Sigmoid colon (tissue), 7 donors: ENCODE measurements around the gene MEGF6. TPM values are rescaled to one million over a fixed set of nuclear protein-coding genes. Genes with fewer than 3 reads are reported as not detected.
A peak's percentile ranks its signal among the peaks of the same experiment; 100 is the strongest.

Experiments
- DNase-seq: peaks from one replicate; pipeline ENCODE4 v3.0.0-alpha.2; 2019
- H3K27ac ChIP-seq, 4 donors: fragments of 200-600 bp; sonication (generic); one replicate each; pipeline ENCODE4 v1.5.1; 2016 to 2019; ENCODE audit warnings: mild to moderate bottlenecking in 1 of 4
- H3K27me3 ChIP-seq, 3 donors: fragments of 200-600 bp; sonication (generic); one replicate each; pipeline ENCODE4 v1.5.1; 2019; ENCODE audit warnings: mild to moderate bottlenecking in 1 of 3
- H3K36me3 ChIP-seq, 4 donors: fragments of 200-600 bp; sonication (generic); one replicate each; pipeline ENCODE4 v1.5.1; 2016 to 2019
- H3K4me1 ChIP-seq, 4 donors: fragments of 200-600 bp; sonication (generic); one replicate each; pipeline ENCODE4 v1.5.1; 2017 to 2019
- H3K4me3 ChIP-seq, 4 donors: fragments of 200-600 bp; sonication (generic); one replicate each; pipeline ENCODE4 v1.5.1; 2017 to 2019; ENCODE audit warnings: mild to moderate bottlenecking in 2 of 4, moderate library complexity in 1 of 4
- H3K9me3 ChIP-seq, 4 donors: fragments of 200-600 bp in 3 of 4; sonication (generic) in 3 of 4; one replicate each; pipeline versions ENCODE4 v1.5.1 to v1.6.1; 2013 to 2019
- CTCF ChIP-seq, 4 experiments: fragments of 450-650 bp in 3 of 4; fragments of 200-600 bp in 1 of 4; IDR thresholded peaks; one replicate each; pipeline ENCODE4 v1.5.1; 2016 to 2019; ENCODE audit warnings: antibody characterized with exemption in 4 of 4, mild to moderate bottlenecking in 3 of 4, moderate library complexity in 2 of 4
- EP300 ChIP-seq, 4 donors: sonication (generic); formaldehyde crosslinking; IDR thresholded peaks; one replicate each; pipeline ENCODE4 v1.6.1; 2017; ENCODE audit warnings: antibody characterized with exemption in 4 of 4
- POLR2A ChIP-seq, 2 donors: fragments of 450-650 bp; IDR thresholded peaks; one replicate each; pipeline ENCODE4 v1.6.1; 2016; ENCODE audit warnings: antibody characterized with exemption in 2 of 2, mild to moderate bottlenecking in 2 of 2, moderate library complexity in 2 of 2
- POLR2AphosphoS5 ChIP-seq, 4 donors: sonication (generic); formaldehyde crosslinking; IDR thresholded peaks; one replicate each; pipeline ENCODE4 v1.6.1; 2017; ENCODE audit warnings: antibody characterized with exemption in 4 of 4
- WGBS, 2 donors: extraction: QIAGEN DNeasy Blood & Tissue Kit; methylation state at CpG; one replicate each; pipeline ENCODE4 v1.1.7; 2013; 5-methylcytosine and 5-hydroxymethylcytosine counted together
- intact Hi-C: fragments of 100-400 bp; cut with DNase I; formaldehyde crosslinking; loops from one replicate; pipeline ENCODE4 v1.15.1; 2023
- polyA plus RNA-seq, 3 donors: library from polyadenylated mRNA; stranded (reverse); fragments of 200-250 nt; gene quantifications; one replicate each; pipeline ENCODE4 v1.2.3, GENCODE V29; 2013
- total RNA-seq, 4 donors: library from RNA; depleted of rRNA; stranded (reverse); fragments of >200 nt; gene quantifications; one replicate each; pipeline ENCODE4 v1.1.0, GENCODE V29; 2016
- donor health status: healthy with polysubstance abuse.
- donor health status: Bipolar disorder and iron deficiency.
- donor health status: healthy.

MEGF6 gene
- total and polyA plus RNA-seq, 7 donors, result 2.4 to 31.9 (median 7.8) TPM; not detected in 1

- H3K27me3 ChIP-seq, result peaks cover 0 to 40% (median 0%) of the 10 kb centered on the region in 3 donors
- WGBS, 2 donors, result 81 to 84% methylated on average over 25 of the region's 25 CpGs
Observed at GRCh38 chr1:3472088-3472850, 139.0 kb downstream of the MEGF6 start.

GRCh38 chr1:3471356-3472087, 139.8 kb downstream of the MEGF6 start:
- H3K27ac ChIP-seq, result no peak overlapping the region

More at GRCh38 chr1:3472088-3472850, 139.0 kb downstream of the MEGF6 start:
- no peak for TF ChIP-seq CTCF (IDR thresholded peaks at IDR 0.05)
- no peak for TF ChIP-seq EP300 (IDR thresholded peaks at IDR 0.05)
- TF ChIP-seq POLR2A (IDR thresholded peaks at IDR 0.05), result no peak
- no peak for TF ChIP-seq POLR2AphosphoS5 (IDR thresholded peaks at IDR 0.05)
- Histone ChIP-seq H3K4me3 (no peak overlapping the region), H3K9me3 (no peaks in the 10 kb centered on the region), H3K27ac (no peak overlapping the region), H3K36me3 (no peaks in the 10 kb centered on the region), H3K4me1 (peaks cover 0 to 9% (median 3%) of the 10 kb centered on the region in 4 donors)
- no peak for DNase-seq
- intact Hi-C loops, result no loop called here

GRCh38 chr1:3470650-3471355, 140.5 kb downstream of the MEGF6 start:
- peak; percentile 58 for DNase-seq
- H3K9me3 ChIP-seq, result no peaks in the 10 kb centered on the region
- H3K4me1 ChIP-seq, result peaks cover 0 to 9% (median 3%) of the 10 kb centered on the region in 4 donors
- H3K36me3 ChIP-seq, result no peaks in the 10 kb centered on the region
- H3K27me3 ChIP-seq, result peaks cover 0 to 33% (median 0%) of the 10 kb centered on the region in 3 donors
- intact Hi-C loops, result no loop called here
- WGBS, 2 donors, result 87% methylated on average over 22 of the region's 22 CpGs
- H3K27ac ChIP-seq, result no peak overlapping the region
- no peak for TF ChIP-seq EP300 (IDR thresholded peaks at IDR 0.05)
- TF ChIP-seq CTCF (IDR thresholded peaks at IDR 0.05), result no peak
- TF ChIP-seq POLR2AphosphoS5 (IDR thresholded peaks at IDR 0.05), result no peak
- no peak for TF ChIP-seq POLR2A (IDR thresholded peaks at IDR 0.05)
- H3K4me3 ChIP-seq, result no peak overlapping the region

More at GRCh38 chr1:3471356-3472087, 139.8 kb downstream of the MEGF6 start:
- 64 to 73% methylated on average over 25 of the region's 25 CpGs for WGBS, 2 donors
- Histone ChIP-seq H3K4me1 (peaks cover 0 to 9% (median 3%) of the 10 kb centered on the region in 4 donors), H3K27me3 (peaks cover 0 to 40% (median 0%) of the 10 kb centered on the region in 3 donors), H3K4me3 (no peak overlapping the region), H3K9me3 (no peaks in the 10 kb centered on the region), H3K36me3 (no peaks in the 10 kb centered on the region)
- no peak for TF ChIP-seq EP300 (IDR thresholded peaks at IDR 0.05)
- TF ChIP-seq CTCF (IDR thresholded peaks at IDR 0.05), result no peak
- TF ChIP-seq POLR2A (IDR thresholded peaks at IDR 0.05), result no peak
- no peak for TF ChIP-seq POLR2AphosphoS5 (IDR thresholded peaks at IDR 0.05)
- DNase-seq, result no peak
- intact Hi-C loops, result no loop called here

- no peak for TF ChIP-seq POLR2A (IDR thresholded peaks at IDR 0.05)
- TF ChIP-seq POLR2AphosphoS5 (IDR thresholded peaks at IDR 0.05), result no peak
- no peak for TF ChIP-seq CTCF (IDR thresholded peaks at IDR 0.05)
- no peak for TF ChIP-seq EP300 (IDR thresholded peaks at IDR 0.05)
- Histone ChIP-seq H3K4me3 (no peak overlapping the region), H3K4me1 (peaks cover 0 to 9% (median 3%) of the 10 kb centered on the region in 4 donors), H3K36me3 (no peaks in the 10 kb centered on the region), H3K9me3 (no peaks in the 10 kb centered on the region), H3K27ac (no peak overlapping the region), H3K27me3 (peaks cover 0 to 34% (median 0%) of the 10 kb centered on the region in 3 donors)
- 81 to 91% methylated on average over 17 of the region's 17 CpGs for WGBS, 2 donors
- intact Hi-C loops, result no loop called here
- peak; percentile 50 for DNase-seq
Observed at GRCh38 chr1:3469849-3470649, 141.3 kb downstream of the MEGF6 start.
